UCSD-AML1 (cell line): ENCODE data around the gene CFTR.
"Not testable (repeated sequence)": the region's sequence is repeated elsewhere in the genome, so short reads cannot be mapped to it uniquely, and the experiment has no call there.

Experiments used
- DNase-seq: peaks from one replicate; lab custom pipeline; 2025; ENCODE audit not compliant: unreplicated experiment; lab: John Stamatoyannopoulos, UW

The CFTR gene

GRCh38 chr7:117479225-117480054, at the start of gene CFTR:
Gene CFTR, plus strand, starts transcription at chr7:117480025. Its CDS starts 70 bp downstream, at chr7:117480095.
- DNase-seq = no peak

GRCh38 chr7:117435475-117436043, 44.3 kb upstream of the CFTR start:
- no peak for DNase-seq

GRCh38 chr7:117444646-117445045, 35.2 kb upstream of the CFTR start:
- no peak for DNase-seq

- no peak for DNase-seq
Measured at GRCh38 chr7:117445206-117445605, 34.6 kb upstream of the CFTR start.

GRCh38 chr7:117446220-117446815, 33.5 kb upstream of the CFTR start:
- no peak for DNase-seq

GRCh38 chr7:117448655-117449054, 31.2 kb upstream of the CFTR start:
- DNase-seq = no peak

GRCh38 chr7:117458977-117459583, 20.7 kb upstream of the CFTR start:
- DNase-seq = no peak

- no peak for DNase-seq
Measured at GRCh38 chr7:117459735-117460134, 20.1 kb upstream of the CFTR start.

GRCh38 chr7:117460815-117461214, 19.0 kb upstream of the CFTR start:
- DNase-seq = not testable (repeated sequence)

- no peak for DNase-seq
Measured at GRCh38 chr7:117468174-117468573, 11.7 kb upstream of the CFTR start.

GRCh38 chr7:117470777-117471176, 9.0 kb upstream of the CFTR start:
- DNase-seq = no peak

GRCh38 chr7:117472335-117472734, 7.5 kb upstream of the CFTR start:
- no peak for DNase-seq

GRCh38 chr7:117476557-117477215, 3.1 kb upstream of the CFTR start:
- no peak for DNase-seq

- DNase-seq = no peak
Measured at GRCh38 chr7:117478836-117479224, 995 bp upstream of the CFTR start.

GRCh38 chr7:117480055-117480362, 184 bp downstream of the CFTR start:
- DNase-seq = no peak

GRCh38 chr7:117480978-117481377, 1.2 kb downstream of the CFTR start:
- DNase-seq = no peak

GRCh38 chr7:117485118-117485620, 5.3 kb downstream of the CFTR start:
- no peak for DNase-seq

- no peak for DNase-seq
Measured at GRCh38 chr7:117489016-117489415, 9.2 kb downstream of the CFTR start.

GRCh38 chr7:117489430-117489829, 9.6 kb downstream of the CFTR start:
- no peak for DNase-seq

- no peak for DNase-seq
Measured at GRCh38 chr7:117489911-117490310, 10.1 kb downstream of the CFTR start.

GRCh38 chr7:117492649-117493048, 12.8 kb downstream of the CFTR start:
- no peak for DNase-seq
